GM19395 (cell line): ENCODE results near the gene IYD.
"Not testable (repeated sequence)": the region's sequence is repeated elsewhere in the genome, so short reads cannot be mapped to it uniquely, and the experiment has no call there.

ENCODE experiments used
- ATAC-seq: cut with Tn5 transposase; IDR thresholded peaks from one replicate; pipeline ENCODE4 v1.9.1; 2021; ENCODE audit warnings: mild to moderate bottlenecking, moderate library complexity; ENCODE audit not compliant: unreplicated experiment

The IYD gene

DNA sequence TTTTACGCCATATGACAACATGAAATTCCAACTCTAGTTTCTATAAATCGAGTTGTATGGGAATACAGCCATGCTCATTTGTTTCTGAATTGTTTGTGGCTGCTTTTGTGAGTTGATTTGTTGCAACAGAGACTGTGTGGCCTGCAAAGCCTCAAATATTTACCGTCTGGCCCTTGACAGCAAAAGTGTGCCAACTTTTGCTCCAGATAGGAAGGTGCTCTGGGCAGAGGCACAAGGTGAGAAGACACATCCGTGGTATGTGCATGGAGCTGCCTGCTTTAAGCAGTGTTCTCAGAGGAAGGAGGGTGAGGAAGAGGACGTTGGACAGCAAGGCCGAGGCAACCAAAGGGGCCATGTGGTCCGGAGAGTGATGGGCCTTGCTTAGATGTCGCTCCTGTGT lies 57.4 kb downstream of the IYD start:
- ATAC-seq = no peak

DNA sequence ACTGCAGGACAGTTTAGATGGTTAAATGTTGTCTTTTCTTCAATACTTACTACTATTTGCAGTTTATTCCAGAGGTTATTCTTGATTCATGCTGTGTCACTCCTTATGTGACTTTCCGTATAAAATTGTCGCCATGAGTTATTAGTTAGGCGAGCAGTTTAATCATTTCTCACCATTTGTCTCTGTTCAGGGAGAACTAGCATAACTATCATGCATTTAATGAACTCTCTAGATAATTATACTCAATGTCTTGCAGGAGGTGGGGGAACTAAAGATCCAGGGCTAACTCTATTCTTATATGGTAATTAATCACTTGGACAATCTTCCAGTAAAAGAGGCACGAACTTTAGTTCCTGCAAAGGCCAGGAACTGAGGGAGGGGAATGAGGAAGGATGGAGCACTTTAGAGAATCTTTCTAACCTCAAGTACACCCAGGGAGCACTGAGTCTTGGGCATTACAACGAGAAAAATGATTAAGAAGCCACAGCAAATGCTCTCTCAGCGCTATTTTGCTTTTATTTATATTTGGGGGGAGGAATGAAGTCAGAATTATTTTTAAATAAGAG lies 58.3 kb downstream of the IYD start:
- ATAC-seq = no peak

DNA sequence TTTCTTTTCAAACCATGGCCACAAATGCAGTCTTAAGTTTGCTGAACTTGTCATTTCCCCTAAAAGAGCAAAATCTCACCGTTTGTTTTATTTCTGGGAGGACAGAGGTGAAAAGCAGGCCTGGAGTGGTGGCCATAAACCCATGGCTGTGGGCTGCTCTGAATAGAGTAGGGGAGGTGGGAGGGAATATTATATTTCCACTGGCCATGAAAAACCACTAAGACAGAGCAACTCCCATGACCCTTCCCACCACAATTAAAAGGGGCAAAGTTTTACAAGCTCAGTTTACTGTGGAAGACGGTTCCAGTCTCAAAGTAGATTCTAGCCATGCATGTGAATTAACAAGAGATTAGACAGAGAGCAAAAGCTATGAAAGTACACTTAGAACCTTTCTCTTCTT lies 59.0 kb downstream of the IYD start:
- no peak for ATAC-seq

DNA sequence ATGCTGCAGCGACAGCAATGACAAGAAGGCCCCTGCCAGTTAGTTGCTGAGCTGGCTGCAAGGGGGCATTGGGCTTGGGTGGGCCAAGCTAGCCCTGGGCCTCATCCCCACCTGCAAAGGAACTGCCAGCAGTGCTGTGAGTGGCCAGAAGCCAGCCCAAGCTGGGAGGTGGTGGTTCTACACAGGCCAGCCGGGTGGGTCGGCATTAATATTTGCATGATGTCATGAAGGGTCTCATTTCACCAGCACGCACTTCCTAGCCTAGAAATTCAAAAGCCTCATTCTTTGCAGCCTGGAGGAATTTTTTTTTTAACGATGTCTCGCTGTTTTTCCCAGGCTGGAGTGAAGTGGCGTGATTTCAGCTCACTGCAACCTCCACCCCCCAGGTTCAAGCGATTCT lies 62.0 kb downstream of the IYD start:
- ATAC-seq = no peak

DNA sequence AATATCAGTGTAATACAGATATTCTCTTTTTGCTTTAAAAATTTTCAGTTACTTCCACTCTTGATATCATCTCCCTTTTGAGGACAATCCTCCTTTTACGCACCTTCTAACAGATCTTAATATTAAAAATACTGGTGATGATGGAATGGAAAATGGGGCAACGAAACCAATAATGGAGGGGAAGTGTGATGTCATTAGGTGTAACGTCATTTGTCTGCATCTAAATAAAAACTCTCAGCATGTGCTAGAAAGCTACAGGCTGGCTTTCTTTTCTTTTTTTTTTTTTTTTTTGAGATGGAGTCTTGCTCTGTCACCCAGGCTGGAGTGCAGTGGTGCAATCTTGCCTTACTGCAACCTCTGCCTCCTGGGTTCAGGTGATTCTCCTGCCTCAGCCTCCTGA lies 66.5 kb downstream of the IYD start:
- no peak for ATAC-seq

DNA sequence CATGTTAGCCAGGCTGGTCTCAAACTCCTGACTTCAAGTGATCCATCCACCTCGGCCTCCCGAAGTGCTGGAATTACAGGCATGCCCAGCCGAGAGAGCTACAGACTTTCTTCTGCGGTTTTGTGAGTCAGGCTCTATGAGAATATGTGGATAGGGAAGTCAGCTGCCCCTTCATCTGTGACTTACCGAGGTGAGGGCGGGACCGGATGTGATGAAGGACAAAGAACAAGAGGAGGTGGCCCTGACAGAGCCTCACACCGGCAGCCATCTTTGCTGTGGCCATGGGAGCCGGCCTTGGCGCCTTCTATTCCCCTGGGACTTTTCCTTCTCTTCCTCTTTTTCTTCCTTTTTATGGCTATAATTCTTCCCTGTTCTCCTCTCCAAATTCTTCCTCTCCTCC lies 67.0 kb downstream of the IYD start:
- no peak for ATAC-seq

DNA sequence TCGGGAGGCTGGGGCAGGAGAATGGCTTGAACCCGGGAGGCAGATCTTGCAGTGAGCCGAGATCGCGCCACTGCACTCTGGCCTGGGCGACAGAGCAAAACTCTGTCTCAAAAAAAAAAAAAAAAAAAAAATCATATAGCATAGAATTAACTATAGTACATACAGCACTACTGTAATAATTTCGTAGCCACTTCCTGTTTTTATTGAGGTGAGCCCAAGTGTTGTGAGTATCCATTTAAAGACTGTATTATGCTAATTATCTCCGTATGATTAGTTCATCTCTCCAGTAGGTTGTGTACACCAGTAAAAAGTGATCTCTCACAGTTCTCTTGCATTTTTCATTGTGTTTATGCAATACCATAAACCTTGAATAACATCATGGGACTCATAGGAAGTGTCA lies 70.6 kb downstream of the IYD start:
- ATAC-seq = no peak

DNA sequence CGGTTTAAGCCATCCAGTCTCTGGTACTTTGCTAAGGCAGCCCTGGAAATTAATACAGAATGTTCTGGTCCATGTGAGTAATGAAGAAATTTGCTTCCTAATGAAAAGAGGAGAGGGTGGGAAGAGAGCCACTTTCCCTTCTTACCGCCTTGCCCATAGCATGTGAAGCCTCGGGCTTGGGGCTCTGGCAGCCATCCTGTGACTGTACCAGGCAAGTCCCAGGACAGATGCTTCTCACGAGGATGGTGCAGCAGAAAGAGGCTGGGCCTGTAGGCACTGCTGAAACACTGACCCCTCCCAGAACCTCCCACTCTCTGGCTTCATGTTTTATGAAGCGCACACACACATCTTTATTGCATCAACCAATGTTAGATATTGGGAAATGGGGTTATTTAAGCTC lies 74.8 kb downstream of the IYD start:
- ATAC-seq = no peak

DNA sequence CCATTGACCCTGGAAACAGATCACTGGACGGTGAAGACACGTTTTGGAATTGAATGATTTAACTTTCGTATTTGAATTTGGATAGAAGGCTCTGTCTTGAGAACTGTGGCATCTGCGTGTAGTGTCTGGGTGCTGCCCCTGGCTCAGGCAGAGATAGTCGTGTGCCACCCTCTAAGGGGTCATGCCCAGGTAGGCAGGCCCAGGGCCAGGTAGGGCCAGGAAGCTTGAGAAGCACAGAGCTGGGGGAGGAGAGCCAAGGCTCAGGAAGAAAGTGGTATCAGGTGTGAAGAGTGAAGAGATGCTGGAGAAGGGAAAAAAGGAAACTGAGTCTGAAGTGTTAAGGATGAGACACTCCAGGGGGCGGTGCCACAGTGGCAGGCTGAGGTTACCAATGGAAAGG lies 75.5 kb downstream of the IYD start:
- no peak for ATAC-seq

DNA sequence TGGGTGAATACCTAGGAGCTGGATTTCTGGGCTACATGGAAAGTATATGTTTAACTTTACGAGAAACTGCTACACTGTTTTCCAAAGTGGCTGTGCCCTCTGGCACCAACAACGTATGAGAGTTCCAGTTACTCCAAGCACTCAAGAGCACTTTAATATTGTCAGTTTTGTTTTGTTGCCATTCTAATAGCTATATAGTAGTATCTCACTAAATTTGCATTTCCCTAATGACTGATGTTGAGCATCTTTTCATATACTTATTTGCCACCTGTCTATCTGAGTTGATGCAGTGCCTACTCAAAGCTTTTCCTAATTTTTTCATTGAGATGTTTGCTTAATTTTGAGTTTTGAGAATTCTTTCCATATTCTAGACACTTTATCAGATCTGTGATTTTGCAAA lies 76.7 kb downstream of the IYD start:
- no peak for ATAC-seq

DNA sequence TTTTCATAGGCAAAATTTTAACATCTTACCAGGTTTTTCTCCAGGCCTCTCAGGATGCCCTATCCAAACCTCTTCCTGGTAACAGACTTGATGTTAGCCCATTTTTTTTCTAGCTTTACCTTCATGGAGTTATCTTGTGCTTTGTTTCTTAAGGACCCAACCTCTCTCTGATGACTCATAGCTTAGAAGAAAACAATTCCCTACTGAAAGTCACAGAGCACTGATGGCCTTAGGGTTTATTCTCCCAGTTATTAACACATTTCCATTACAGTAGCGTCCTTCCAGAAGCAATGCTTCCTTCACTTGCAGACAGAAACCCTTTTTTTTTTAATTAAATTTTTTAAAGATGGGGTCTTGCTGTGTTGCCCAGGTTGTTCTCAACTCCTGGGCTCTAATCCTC lies 79.4 kb downstream of the IYD start:
- no peak for ATAC-seq

DNA sequence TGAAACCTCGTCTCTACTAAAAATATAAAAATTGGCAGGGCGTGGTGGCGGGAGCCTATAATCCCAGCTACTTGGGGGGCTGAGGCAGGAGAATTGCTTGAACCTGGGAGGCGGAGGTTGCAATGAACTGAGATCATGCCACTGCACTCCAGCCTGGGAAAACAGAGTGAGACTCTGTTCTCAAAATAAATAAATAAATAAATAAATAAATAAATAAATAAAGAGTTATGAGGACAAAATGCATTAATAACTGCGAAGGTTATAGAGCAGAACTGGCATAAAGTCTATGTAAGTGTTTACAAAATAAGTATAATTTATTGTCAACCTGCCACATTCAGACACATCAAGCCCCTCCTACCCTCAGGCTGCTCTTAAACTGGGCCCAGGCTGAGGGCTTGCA lies 80.2 kb downstream of the IYD start:
- not testable (repeated sequence) for ATAC-seq

DNA sequence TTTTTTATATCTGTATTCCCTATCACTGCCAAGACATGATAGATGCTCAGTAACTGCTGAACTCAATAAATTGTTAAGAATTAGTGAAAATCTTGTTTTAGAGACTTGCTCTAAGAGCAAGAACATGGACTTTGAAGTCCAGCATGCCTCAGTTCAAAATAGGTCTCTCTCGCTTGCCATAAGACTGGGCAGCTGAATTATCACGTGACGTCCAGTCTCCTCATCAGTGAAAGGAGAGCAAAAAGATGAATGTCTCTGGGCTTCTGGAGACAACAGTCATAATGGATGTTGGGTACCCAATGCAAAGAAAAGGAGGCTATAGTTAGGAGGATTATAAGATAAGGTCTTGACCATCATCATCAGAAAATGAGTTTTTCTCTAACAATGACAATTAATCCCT lies 82.1 kb downstream of the IYD start:
- no peak for ATAC-seq

DNA sequence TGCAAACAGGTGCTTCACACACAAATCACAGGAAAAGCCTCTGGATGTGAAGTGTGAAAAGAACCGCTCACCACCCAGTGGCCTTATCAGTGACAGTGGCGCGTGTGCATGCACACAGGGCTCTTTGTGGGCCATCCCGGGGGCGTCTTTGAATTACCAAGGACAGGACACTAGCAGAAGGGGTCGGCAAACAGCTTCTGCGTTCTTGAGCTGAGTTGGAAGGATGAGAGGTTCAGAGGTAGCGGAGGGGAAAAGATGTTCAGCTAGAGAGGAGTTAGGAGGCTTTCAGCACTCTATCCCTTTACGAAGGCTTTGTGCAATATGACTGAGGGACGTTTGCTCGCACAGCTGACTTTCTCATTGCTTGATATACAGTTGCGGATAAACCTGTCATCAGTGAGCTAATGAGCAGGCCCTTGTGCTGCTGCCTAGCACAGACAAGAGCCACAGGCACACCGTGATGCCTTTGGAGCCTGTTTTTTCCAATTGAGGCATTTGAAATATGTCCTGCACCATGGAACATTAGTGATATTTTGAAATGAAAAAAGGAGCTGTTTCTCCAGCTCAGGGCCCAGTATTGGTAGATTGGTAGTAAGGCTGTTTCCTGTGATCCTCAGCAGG lies 83.1 kb downstream of the IYD start:
- no peak for ATAC-seq

DNA sequence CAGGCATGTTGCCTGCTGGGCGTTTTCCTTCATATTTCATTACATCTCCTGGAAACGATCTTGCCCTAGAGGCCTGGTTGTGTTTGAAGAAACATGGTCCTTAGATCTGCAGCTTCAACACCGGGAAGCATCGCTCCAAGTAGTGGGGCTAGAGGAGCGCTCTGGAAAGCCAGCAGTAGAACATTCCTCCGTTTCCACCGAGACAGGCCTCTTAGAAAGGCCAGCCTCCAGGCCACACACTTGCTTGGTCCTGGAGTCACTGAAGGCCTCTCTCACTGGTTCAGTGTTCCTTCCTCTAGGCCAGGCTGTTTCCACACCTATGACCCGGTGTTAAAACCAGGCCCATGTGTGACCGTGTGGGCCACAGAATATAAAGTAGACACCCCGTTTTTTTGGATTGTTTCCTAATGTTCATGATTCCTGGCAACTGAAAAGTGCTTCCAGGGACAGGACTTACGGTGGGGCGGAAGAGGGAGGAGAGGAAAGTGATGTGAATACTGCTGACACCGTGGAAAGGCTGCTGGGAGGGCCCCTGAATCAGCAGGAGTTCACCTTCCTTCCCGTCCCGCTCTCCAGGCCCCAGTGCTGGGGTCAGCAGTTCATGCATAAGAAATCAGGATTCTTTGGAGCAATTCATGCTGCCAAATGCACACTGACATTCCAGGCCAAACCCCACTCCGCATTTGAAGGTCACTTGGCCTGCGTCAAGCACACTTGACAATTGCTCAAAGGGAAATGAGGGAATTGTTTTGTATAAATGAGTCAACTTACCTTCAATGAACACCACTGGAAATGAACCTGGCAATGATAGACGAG lies 83.8 kb downstream of the IYD start:
- no peak for ATAC-seq

DNA sequence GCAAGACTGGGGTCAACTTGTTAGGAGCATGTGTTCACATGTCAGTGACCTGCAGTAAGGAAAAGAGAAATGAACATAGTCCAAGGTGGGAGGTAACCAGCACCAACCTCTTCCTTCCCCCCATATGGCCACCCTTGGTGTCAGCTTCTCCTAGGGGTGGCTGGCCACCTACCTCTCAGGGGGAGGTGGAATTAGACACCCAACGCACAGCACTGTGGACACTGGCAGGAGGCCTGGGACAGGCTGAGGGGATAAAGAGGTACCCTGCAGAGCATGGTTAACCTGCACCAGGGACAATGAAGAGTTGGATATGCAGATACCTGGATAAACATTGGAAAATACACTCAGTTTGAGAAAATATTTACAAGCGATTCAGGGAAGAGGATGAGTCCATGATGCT lies 84.5 kb downstream of the IYD start:
- ATAC-seq = no peak
